Measurements from ENCODE around the gene BORCS5. TPM values are rescaled to one million over a fixed set of nuclear protein-coding genes. Genes with fewer than 3 reads are reported as not detected.

Gene BORCS5
- total RNA-seq, 2 donors from 2014 or later: 15.2 to 26.1 TPM

GRCh38 chr12:12399776-12400305 is 43.0 kb downstream of the BORCS5 start:
- 95 to 97% methylated on average over 4 of the region's 4 CpGs for WGBS, 2 experiments (ENCODE audit: insufficient coverage in 1 of 2, insufficient read length in 1 of 2)

GRCh38 chr12:12400793-12401192 is 43.9 kb downstream of the BORCS5 start:
- no peaks in the 10 kb centered on the region for H3K9me3 ChIP-seq (ENCODE audit: control insufficient read depth, low read length)
- no peak overlapping the region for H3K27ac ChIP-seq (ENCODE audit: low read depth, low read length)
- no peak overlapping the region for H3K27ac Mint-ChIP-seq
- TF ChIP-seq, protein P1, sequence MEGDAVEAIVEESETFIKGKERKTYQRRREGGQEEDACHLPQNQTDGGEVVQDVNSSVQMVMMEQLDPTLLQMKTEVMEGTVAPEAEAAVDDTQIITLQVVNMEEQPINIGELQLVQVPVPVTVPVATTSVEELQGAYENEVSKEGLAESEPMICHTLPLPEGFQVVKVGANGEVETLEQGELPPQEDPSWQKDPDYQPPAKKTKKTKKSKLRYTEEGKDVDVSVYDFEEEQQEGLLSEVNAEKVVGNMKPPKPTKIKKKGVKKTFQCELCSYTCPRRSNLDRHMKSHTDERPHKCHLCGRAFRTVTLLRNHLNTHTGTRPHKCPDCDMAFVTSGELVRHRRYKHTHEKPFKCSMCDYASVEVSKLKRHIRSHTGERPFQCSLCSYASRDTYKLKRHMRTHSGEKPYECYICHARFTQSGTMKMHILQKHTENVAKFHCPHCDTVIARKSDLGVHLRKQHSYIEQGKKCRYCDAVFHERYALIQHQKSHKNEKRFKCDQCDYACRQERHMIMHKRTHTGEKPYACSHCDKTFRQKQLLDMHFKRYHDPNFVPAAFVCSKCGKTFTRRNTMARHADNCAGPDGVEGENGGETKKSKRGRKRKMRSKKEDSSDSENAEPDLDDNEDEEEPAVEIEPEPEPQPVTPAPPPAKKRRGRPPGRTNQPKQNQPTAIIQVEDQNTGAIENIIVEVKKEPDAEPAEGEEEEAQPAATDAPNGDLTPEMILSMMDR (conservative IDR thresholded peaks at IDR 0.05): no peak
- peaks cover 41% of the 10 kb centered on the region for H3K4me1 Mint-ChIP-seq
- H3K4me3 Mint-ChIP-seq: no peak overlapping the region
- DNase-seq: no peak
- no peaks in the 10 kb centered on the region for H3K27me3 ChIP-seq (ENCODE audit: control insufficient read depth, insufficient read depth, low read length, poor library complexity, severe bottlenecking)
- no peak overlapping the region for H3K4me3 ChIP-seq (ENCODE audit: low read length)
- H3K4me1 ChIP-seq (ENCODE audit: control insufficient read depth, insufficient read depth, low read length): peaks cover 8% of the 10 kb centered on the region
- H3K36me3 Mint-ChIP-seq (ENCODE audit: low read depth): peaks cover 6% of the 10 kb centered on the region
- peaks cover 2% of the 10 kb centered on the region for H3K9me3 Mint-ChIP-seq
- no peaks in the 10 kb centered on the region for H3K36me3 ChIP-seq (ENCODE audit: control insufficient read depth, insufficient read depth, low read length)
- no peaks in the 10 kb centered on the region for H3K27me3 Mint-ChIP-seq (ENCODE audit: insufficient read depth)
- WGBS, 2 experiments (ENCODE audit: insufficient coverage in 1 of 2, insufficient read length in 1 of 2): 33 to 100% methylated on average over 1 to 2 of the region's 3 CpGs
- no peak overlapping the region for H3K9ac ChIP-seq (ENCODE audit: extremely low read depth, low read length, poor library complexity, severe bottlenecking)

More at GRCh38 chr12:12399776-12400305, 43.0 kb downstream of the BORCS5 start:
- Histone ChIP-seq H3K9ac (ENCODE audit: extremely low read depth, low read length, poor library complexity, severe bottlenecking) (no peak overlapping the region), H3K27me3 (ENCODE audit: control insufficient read depth, insufficient read depth, low read length, poor library complexity, severe bottlenecking) (no peaks in the 10 kb centered on the region), H3K36me3 (ENCODE audit: control insufficient read depth, insufficient read depth, low read length) (no peaks in the 10 kb centered on the region), H3K27ac (ENCODE audit: low read depth, low read length) (no peak overlapping the region), H3K4me1 (ENCODE audit: control insufficient read depth, insufficient read depth, low read length) (peaks cover 8% of the 10 kb centered on the region), H3K9me3 (ENCODE audit: control insufficient read depth, low read length) (no peaks in the 10 kb centered on the region), H3K4me3 (ENCODE audit: low read length) (no peak overlapping the region)
- TF ChIP-seq, protein P1 (conservative IDR thresholded peaks at IDR 0.05): no peak
- Mint-ChIP-seq H3K27ac (no peak overlapping the region), H3K27me3 (ENCODE audit: insufficient read depth) (no peaks in the 10 kb centered on the region), H3K4me1 (peaks cover 39% of the 10 kb centered on the region), H3K36me3 (ENCODE audit: low read depth) (peaks cover 8% of the 10 kb centered on the region), H3K4me3 (no peak overlapping the region), H3K9me3 (peaks cover 2% of the 10 kb centered on the region)
- DNase-seq: no peak

GRCh38 chr12:12403264-12404248 is 46.7 kb downstream of the BORCS5 start:
- Histone ChIP-seq H3K27ac (ENCODE audit: low read depth, low read length) (no peak overlapping the region), H3K9me3 (ENCODE audit: control insufficient read depth, low read length) (no peaks in the 10 kb centered on the region), H3K4me1 (ENCODE audit: control insufficient read depth, insufficient read depth, low read length) (peaks cover 8% of the 10 kb centered on the region), H3K9ac (ENCODE audit: extremely low read depth, low read length, poor library complexity, severe bottlenecking) (no peak overlapping the region), H3K4me3 (ENCODE audit: low read length) (no peak overlapping the region), H3K36me3 (ENCODE audit: control insufficient read depth, insufficient read depth, low read length) (no peaks in the 10 kb centered on the region), H3K27me3 (ENCODE audit: control insufficient read depth, insufficient read depth, low read length, poor library complexity, severe bottlenecking) (no peaks in the 10 kb centered on the region)
- Mint-ChIP-seq H3K4me1 (peaks cover 45% of the 10 kb centered on the region), H3K36me3 (ENCODE audit: low read depth) (peaks cover 9% of the 10 kb centered on the region), H3K9me3 (peaks cover 2% of the 10 kb centered on the region), H3K4me3 (no peak overlapping the region), H3K27ac (peak overlapping the region; percentile 3), H3K27me3 (ENCODE audit: insufficient read depth) (no peaks in the 10 kb centered on the region)
- DNase-seq: no peak
- WGBS, 2 experiments (ENCODE audit: insufficient coverage in 1 of 2, insufficient read length in 1 of 2): 93 to 97% methylated on average over 5 to 9 of the region's 9 CpGs
- TF ChIP-seq, protein P1 (conservative IDR thresholded peaks at IDR 0.05): no peak
